Uterus (tissue), 4 donors: ENCODE results near the gene PCED1B. TPM values are rescaled to one million over a fixed set of nuclear protein-coding genes. Genes with fewer than 3 reads are reported as not detected.
A peak's percentile ranks its signal among the peaks of the same experiment; 100 is the strongest.
"Not testable (repeated sequence)": the region's sequence is repeated elsewhere in the genome, so short reads cannot be mapped to it uniquely, and the experiment has no call there.

Source experiments
- DNase-seq, 2 donors: peaks; one replicate each; pipeline ENCODE4 v3.0.0-alpha.2; 2019 to 2020
- H3K27ac ChIP-seq, 2 donors: fragments of 200-600 bp; sonication (generic); 1 replicate in 1 of 2; 2 replicates in 1 of 2; pipeline ENCODE4 v1.5.1; 2016 to 2018
- H3K27me3 ChIP-seq, 2 donors: fragments of 200-600 bp; sonication (generic); one replicate each; pipeline ENCODE4 v1.5.1; 2018 to 2019; ENCODE audit warnings: control low read depth in 1 of 2
- H3K36me3 ChIP-seq, 2 donors: fragments of 200-600 bp; sonication (generic); one replicate each; pipeline ENCODE4 v1.5.1; 2019; ENCODE audit warnings: control low read depth in 1 of 2
- H3K4me1 ChIP-seq, 2 donors: fragments of 200-600 bp; sonication (generic); one replicate each; pipeline ENCODE4 v1.5.1; 2018 to 2019; ENCODE audit warnings: control low read depth in 1 of 2
- H3K4me3 ChIP-seq, 2 donors: fragments of 200-600 bp; sonication (generic); 1 replicate in 1 of 2; 2 replicates in 1 of 2; pipeline ENCODE4 v1.5.1; 2018 to 2019; ENCODE audit warnings: mild to moderate bottlenecking in 1 of 2
- H3K9me3 ChIP-seq, 2 donors: fragments of 200-600 bp; sonication (generic); one replicate each; pipeline ENCODE4 v1.5.1; 2019; ENCODE audit warnings: control low read depth in 1 of 2
- POLR2A ChIP-seq, 2 donors: fragments of 450-650 bp; IDR thresholded peaks; one replicate each; pipeline ENCODE4 v1.6.1; 2016; ENCODE audit warnings: antibody characterized with exemption in 2 of 2, mild to moderate bottlenecking in 1 of 2, moderate library complexity in 1 of 2
- intact Hi-C: fragments of 100-400 bp; cut with DNase I; formaldehyde crosslinking; loops from one replicate; pipeline ENCODE4 v1.15.1; 2023; ENCODE audit warnings: low total_unique reads
- total RNA-seq, 4 donors: library from RNA; depleted of rRNA in 3 of 4; stranded (reverse); fragments of >200 nt in 3 of 4; gene quantifications; one replicate each; pipeline versions ENCODE4 v1.1.0 to v1.2.4, GENCODE V29; 2014 to 2023
- TF ChIP-seq, protein P1 (sequence below), 4 experiments: fragments of 200-600 bp in 2 of 4; fragments of 450-650 bp in 2 of 4; sonication (generic) in 2 of 4; IDR thresholded peaks; one replicate each; pipeline ENCODE4 v1.5.1; 2016 to 2019; ENCODE audit warnings: antibody characterized with exemption in 4 of 4, mild to moderate bottlenecking in 2 of 4, moderate library complexity in 1 of 4
- donor health status: DM: yes; HTN: yes; CAD: no.

The PCED1B gene
- total RNA-seq, 4 donors from 2014 or later: 1.0 to 46.6 (median 13.0) TPM

DNA sequence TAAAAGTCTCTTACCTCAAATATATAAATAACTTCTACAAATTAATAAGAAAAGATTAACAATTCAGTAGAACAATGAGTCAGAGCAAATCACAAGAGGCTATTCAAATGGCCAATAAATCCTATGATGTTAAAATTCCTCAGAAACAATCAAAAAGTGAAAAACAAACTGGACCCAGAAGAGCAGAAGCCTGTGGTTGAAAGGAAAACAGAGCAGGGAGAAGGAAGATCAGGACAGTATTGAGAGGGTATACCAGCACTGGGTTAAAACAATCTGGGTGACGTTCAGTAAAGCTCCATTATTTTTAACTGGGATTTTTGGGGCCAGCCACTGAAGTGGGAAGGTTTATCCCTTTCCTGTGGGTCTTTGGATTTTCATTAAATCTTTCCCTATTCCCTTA, 39.7 kb upstream of the PCED1B start:
- no peak overlapping the region for H3K4me3 ChIP-seq
- TF ChIP-seq, protein P1, sequence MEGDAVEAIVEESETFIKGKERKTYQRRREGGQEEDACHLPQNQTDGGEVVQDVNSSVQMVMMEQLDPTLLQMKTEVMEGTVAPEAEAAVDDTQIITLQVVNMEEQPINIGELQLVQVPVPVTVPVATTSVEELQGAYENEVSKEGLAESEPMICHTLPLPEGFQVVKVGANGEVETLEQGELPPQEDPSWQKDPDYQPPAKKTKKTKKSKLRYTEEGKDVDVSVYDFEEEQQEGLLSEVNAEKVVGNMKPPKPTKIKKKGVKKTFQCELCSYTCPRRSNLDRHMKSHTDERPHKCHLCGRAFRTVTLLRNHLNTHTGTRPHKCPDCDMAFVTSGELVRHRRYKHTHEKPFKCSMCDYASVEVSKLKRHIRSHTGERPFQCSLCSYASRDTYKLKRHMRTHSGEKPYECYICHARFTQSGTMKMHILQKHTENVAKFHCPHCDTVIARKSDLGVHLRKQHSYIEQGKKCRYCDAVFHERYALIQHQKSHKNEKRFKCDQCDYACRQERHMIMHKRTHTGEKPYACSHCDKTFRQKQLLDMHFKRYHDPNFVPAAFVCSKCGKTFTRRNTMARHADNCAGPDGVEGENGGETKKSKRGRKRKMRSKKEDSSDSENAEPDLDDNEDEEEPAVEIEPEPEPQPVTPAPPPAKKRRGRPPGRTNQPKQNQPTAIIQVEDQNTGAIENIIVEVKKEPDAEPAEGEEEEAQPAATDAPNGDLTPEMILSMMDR (IDR thresholded peaks at IDR 0.05): no peak
- TF ChIP-seq POLR2A (IDR thresholded peaks at IDR 0.05): no peak
- no peaks in the 10 kb centered on the region for H3K9me3 ChIP-seq
- H3K4me1 ChIP-seq: no peaks in the 10 kb centered on the region
- H3K36me3 ChIP-seq: no peaks in the 10 kb centered on the region
- H3K27ac ChIP-seq: no peak overlapping the region
- intact Hi-C loops: no loop called here
- no peak for DNase-seq
- H3K27me3 ChIP-seq: no peaks in the 10 kb centered on the region

DNA sequence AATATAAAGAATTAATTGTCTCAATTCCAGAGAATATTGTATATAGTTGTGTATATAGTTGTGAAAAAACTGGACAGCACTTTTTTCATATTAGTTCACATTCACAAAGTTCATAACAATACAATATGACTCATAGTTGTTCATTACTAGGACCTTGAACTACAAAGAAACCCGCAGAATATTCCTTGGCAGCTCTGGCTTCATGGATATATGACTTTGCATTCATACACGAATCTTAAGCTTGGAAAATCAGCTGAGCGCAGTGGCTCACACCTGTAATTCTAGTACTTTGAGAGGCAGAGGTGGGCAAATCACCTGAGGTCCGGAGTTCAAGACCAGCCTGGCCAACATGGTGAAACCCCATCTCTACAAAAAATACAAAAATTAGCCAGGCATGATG, 38.1 kb upstream of the PCED1B start:
- no peaks in the 10 kb centered on the region for H3K4me1 ChIP-seq
- H3K36me3 ChIP-seq: no peaks in the 10 kb centered on the region
- TF ChIP-seq, protein P1 (IDR thresholded peaks at IDR 0.05): no peak
- no peak for TF ChIP-seq POLR2A (IDR thresholded peaks at IDR 0.05)
- intact Hi-C loops: no loop called here
- no peak for DNase-seq
- H3K9me3 ChIP-seq: no peaks in the 10 kb centered on the region
- H3K4me3 ChIP-seq: no peak overlapping the region
- no peaks in the 10 kb centered on the region for H3K27me3 ChIP-seq
- no peak overlapping the region for H3K27ac ChIP-seq

DNA sequence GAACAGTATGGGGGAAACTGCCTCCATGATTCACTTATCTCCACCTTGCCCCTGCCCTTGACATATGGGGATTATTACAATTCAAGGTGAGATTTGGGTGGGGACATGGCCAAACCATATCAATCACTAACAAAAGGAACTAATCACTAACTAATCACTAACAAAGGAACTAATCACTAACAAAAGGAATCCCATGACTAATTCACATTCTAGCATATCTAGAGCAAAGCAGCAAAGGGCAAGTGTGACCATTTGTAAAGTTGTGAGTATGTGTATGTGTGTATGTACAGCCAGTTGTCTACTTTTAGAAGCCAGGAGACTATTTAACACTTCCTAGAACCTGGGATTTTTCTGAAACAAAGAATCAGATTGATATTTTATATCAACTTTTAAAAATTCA, 30.9 kb upstream of the PCED1B start:
- Histone ChIP-seq H3K4me1 (no peaks in the 10 kb centered on the region), H3K27me3 (no peaks in the 10 kb centered on the region), H3K27ac (no peak overlapping the region), H3K4me3 (no peak overlapping the region), H3K36me3 (no peaks in the 10 kb centered on the region), H3K9me3 (peaks cover 0 to 4% of the 10 kb centered on the region in 2 donors)
- TF ChIP-seq, protein P1 (IDR thresholded peaks at IDR 0.05): no peak
- TF ChIP-seq POLR2A (IDR thresholded peaks at IDR 0.05): no peak
- no peak for DNase-seq
- intact Hi-C loops: no loop called here

DNA sequence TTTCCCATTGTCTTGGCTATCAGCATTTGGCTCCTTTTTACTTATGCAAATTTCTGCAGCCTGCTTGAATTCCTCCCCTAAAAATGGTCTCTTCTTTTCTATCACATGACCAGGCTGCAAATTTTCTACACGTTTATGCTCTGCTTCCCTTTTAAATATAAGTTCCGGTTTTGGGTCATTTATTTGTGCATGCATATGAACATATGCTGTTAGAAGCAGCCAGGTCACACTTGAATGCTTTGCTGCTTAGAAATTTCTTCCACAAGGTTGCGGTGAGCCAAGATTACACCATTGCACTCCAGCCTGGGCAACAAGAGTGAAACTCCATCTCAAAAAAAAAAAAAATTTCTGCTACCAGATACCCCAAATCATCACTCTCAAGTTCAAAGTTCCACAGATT, 28.1 kb upstream of the PCED1B start:
- DNase-seq, H3K4me1 ChIP-seq, H3K36me3 ChIP-seq, H3K27me3 ChIP-seq, intact Hi-C loops, H3K9me3 ChIP-seq, H3K4me3 ChIP-seq, H3K27ac ChIP-seq: not testable (repeated sequence)

DNA sequence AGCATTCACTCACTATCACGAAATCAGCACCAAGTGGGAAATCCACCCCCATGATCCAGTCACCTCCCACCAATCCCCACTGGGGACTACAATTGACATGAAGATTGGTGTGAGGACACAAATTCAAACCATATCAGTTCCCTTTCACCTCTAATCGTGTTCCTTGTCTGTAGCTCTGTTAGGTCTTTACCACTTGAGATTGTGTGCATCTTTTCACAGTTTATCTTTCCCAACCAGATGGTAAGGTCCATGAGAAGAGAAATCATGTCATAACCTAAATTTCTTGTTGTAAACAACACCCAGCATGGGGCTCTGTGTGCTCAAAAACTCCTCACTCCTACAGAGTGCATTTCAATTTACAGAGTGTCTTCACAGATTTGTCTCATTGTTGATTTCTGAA, 27.1 kb upstream of the PCED1B start:
- no peaks in the 10 kb centered on the region for H3K4me1 ChIP-seq
- peaks cover 0 to 4% of the 10 kb centered on the region in 2 donors for H3K9me3 ChIP-seq
- TF ChIP-seq, protein P1 (IDR thresholded peaks at IDR 0.05): no peak
- no peak for TF ChIP-seq POLR2A (IDR thresholded peaks at IDR 0.05)
- no peak overlapping the region for H3K4me3 ChIP-seq
- intact Hi-C loops: no loop called here
- no peak overlapping the region for H3K27ac ChIP-seq
- H3K27me3 ChIP-seq: no peaks in the 10 kb centered on the region
- no peaks in the 10 kb centered on the region for H3K36me3 ChIP-seq
- DNase-seq: no peak

DNA sequence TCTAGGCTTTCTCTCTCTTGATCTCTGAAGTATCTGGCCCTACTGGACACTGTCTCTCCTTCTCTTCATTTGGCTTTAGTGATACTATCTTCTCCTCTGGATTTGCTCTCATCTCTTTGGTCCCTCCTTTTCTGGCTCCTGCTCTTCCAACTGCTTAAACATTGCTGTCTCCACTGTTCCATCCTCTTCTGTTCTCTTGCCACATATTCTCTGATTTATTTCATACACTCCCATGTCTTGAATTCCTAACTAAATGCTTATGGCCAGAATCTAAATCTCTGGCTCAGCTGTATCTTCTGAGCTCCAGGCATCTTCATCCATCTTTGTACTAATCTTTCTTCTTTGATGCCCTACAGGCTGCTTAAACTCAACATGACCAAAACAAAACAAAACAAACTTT, 25.5 kb upstream of the PCED1B start:
- no peak for DNase-seq
- no peaks in the 10 kb centered on the region for H3K4me1 ChIP-seq
- no peak for TF ChIP-seq POLR2A (IDR thresholded peaks at IDR 0.05)
- no peak overlapping the region for H3K4me3 ChIP-seq
- intact Hi-C loops: no loop called here
- H3K9me3 ChIP-seq: peaks cover 0 to 4% of the 10 kb centered on the region in 2 donors
- H3K27me3 ChIP-seq: no peaks in the 10 kb centered on the region
- no peaks in the 10 kb centered on the region for H3K36me3 ChIP-seq
- H3K27ac ChIP-seq: peak overlapping the region in 1 of 2 donors; percentile 14
